ENCODE measurements around the gene NDUFA7. TPM values are rescaled to one million over a fixed set of nuclear protein-coding genes. Genes with fewer than 3 reads are reported as not detected.

Gene NDUFA7
- total and polyA plus RNA-seq, 2 of the 13 experiments (the other 11 are each of a cell fraction or from before 2014, with no cell fraction given) = 64.5 to 71.5 TPM

GRCh38 chr19:8342684-8343482 is 21.7 kb upstream of the NDUFA7 start, which contains the start of gene KANK3 (continued):
- TF ChIP-seq ZNF343 (CRISPR knock-in tag; IDR thresholded peaks at IDR 0.05) (no peak), SP4 (CRISPR knock-in tag; IDR thresholded peaks at IDR 0.05) (peak; percentile 96), HNF1B (CRISPR knock-in tag; IDR thresholded peaks at IDR 0.05) (0 out of 2 replicates have a peak, but pooled peaks have one; percentile 23), PBX3 (CRISPR knock-in tag; IDR thresholded peaks at IDR 0.05; ENCODE audit: borderline replicate concordance) (peak; percentile 86; the same call in 1 of the 2 replicates), SP2 (CRISPR knock-in tag; IDR thresholded peaks at IDR 0.05) (peak; percentile 98), PAF1 (CRISPR knock-in tag; IDR thresholded peaks at IDR 0.05) (no peak), SNAPC4 (CRISPR knock-in tag; IDR thresholded peaks at IDR 0.05) (0 out of 2 replicates have a peak, but pooled peaks have one; percentile 22), SAP130 (CRISPR knock-in tag; IDR thresholded peaks at IDR 0.05; ENCODE audit: low read depth) (peak; percentile 45; the same call in 1 of the 2 replicates), ZMYM4 (CRISPR knock-in tag; IDR thresholded peaks at IDR 0.05) (peak; percentile 20; the same call in 1 of the 2 replicates), ZNF33A (CRISPR knock-in tag; IDR thresholded peaks at IDR 0.05; ENCODE audit: borderline replicate concordance) (no peak), SOX6 (IDR thresholded peaks at IDR 0.05) (no peak), SOX6 (CRISPR knock-in tag; IDR thresholded peaks at IDR 0.05) (peak; percentile 40; the same call in 1 of the 2 replicates), PBX2 (CRISPR knock-in tag; IDR thresholded peaks at IDR 0.05) (peak; percentile 96), MED13 (CRISPR knock-in tag; IDR thresholded peaks at IDR 0.05) (no peak), ZNF574 (CRISPR knock-in tag; IDR thresholded peaks at IDR 0.05) (0 out of 2 replicates have a peak, but pooled peaks have one; percentile 36)

All from HepG2 (cell line).